GM10847 (cell line): ENCODE measurements around the gene MZF1.

Source experiments
- POLR2A ChIP-seq: IDR thresholded peaks from 2 replicates; pipeline ENCODE4 v1.6.1; 2011; ENCODE audit not compliant: insufficient read length; ENCODE audit errors: extremely low read depth

MZF1 gene

DNA sequence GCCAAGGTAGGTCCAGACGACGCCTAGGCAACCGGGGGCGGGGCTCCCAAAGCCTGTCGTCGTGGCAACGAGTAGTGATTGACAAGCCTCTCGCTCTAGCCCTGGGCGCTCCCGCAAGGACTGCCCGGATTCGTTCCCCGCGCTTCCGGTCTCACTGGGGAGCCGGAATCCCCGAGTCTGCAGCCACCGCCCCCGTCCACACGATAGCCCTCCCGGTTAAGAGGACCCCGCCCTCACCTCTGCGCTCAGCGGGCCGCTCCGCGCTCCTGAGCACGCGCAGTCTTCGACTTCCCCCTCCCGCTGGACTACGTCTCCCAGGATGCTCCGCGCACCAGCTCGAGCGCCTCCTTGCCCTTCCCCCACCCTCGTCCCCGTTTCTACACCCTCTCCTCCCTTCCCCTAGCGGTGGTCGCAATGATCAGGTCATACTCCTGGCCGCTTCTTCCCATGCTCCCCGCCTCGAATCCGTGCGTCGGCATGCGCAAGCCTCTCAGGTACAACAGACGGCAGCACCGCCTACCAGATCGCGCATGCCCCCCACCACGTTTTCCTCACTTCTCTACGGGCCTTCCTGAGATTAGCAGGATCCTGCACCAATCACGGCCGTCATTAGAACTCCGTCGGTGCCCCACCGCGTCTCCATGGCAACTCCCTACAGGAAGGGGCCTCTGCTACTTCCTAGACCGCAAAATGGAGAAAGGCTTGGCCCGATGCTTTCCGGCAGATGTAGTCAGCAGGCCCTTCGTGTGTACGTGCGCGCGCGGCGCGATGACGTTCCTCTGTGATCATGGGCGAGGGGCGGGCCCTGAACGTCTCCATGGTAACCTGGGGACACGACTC is at the start of gene MZF1:
Gene MZF1 (minus strand): TSS at position 518 of the 840 bp plus-strand sequence. CDS start 1,946 bp downstream, outside the sequence.
- peak; percentile 57 for TF ChIP-seq POLR2A

DNA sequence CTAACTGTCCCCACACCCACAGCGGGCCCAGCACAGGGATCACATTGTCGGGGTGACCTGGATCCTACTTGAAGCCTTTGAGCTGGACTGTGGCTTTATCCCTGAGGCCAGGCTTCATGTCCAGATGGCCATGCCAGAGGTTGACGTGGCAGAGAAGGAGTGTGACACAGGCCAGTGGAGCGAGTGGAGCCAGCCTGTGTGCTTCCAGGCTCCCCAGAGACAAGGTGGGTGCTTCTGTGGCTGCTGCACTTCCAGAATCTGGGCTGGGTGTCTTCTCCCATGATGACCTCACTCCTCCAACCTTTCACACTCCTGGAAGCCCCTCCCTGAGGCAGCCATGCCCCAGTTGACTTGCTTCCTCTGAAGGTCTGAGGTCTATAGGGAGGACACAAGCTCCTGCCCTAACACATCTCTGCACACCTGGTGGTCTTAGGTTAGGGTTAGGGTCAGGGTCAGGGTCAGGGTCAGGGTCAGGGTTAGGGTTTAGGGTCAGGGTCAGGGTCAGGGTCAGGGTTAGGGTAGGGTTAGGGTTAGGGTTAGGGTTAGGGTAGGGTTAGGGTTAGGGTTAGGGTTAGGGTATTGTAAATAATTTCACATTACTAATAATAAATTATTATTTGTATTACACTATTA is 13.1 kb upstream of the MZF1 start:
- TF ChIP-seq POLR2A = no peak

DNA sequence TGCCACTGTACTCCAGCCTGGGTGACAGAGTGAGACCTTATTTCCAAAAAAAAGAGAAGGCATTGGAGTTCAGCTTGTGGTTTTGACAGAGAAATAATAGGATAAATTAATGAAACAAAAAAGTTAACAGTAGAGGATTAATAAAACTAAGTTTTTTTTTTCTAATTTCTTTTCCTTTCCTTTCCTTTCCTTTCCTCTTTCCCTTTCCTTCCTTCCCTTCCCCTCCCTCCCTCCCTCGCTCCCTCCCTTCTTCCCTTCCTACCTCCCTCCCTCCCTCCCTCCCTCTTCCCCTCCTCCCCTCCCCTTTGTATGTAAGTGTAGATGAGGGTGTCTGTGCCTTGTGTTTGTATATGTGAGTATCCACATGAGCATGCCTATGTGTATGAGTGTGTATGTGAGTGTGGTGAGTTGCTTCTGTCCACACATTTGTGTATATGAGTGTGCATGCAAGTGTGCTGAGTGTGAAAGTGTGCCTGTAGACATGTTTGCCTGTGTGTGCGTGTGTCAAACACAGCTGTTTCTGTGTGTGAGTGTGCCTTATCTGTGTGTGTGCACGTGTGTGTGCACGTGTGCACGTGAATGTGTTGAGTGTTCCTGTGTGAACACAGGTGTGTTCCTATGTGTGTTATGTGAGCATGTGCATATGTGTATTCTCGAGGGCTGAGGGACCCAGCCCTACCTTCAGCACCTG is 12.5 kb upstream of the MZF1 start:
- TF ChIP-seq POLR2A = no peak

DNA sequence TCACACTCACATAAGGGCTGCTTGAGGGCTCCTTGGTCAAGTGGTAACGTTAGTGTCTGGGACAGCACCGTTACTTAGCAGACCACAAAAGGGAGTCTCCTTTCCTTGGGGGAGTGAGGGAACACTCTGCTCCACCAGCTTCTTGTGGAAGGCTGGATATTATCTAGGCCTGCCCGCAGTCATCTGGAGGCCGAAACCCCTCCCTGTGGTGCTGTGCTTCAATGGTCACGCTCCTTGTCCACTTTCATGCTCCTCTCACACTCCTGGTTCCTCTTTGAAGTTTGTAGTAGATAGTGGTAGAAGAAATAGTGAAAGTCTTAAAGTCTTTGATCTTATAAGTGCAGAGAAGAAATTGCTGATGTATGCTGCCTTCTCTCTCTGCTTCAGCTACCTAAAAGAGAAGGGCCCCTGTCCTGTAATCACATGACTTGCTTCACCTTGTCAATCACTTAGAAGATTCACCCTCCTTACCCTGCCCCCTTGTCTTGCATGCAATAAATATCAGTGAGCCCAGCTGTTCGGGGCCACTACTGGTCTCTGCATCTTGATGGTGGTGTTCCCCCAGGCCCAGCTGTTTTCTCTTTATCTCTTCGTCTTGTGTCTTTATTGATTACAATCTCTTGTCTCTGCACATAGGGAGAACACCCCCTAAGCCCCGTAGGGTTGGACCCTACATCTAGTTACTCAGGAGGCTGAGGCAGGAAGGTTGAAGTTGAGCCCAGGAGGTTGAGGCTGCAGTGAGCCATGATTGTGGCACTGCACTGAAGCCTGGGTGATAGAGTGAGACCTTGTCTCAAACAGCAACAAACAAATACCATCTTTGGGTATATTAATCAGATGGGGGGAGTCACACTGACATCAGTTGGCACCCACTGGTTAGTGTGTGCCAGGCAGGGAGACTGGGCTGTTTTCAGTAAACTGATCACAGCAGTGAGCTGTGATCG is 11.6 kb upstream of the MZF1 start:
- no peak for TF ChIP-seq POLR2A

DNA sequence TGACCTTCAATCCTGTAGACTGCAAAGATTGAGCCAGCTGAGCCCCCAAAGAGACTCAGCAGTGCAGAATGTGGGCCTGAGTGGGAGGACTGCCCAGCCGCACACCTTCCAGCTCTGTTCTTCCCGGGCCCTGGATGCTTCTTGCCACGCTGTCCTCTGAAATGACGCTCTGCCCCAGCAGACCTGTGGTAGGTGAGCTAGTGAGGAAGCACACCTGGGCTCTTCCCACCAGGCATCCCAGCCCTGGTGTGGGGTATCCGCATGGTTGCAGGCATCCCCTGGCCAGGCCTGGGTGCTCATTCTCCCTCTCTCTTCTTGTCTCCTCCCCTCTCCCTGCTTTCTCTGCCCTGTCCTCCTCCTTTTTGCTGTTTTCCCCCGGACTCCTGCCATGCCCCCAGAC is 9.8 kb upstream of the MZF1 start:
- no peak for TF ChIP-seq POLR2A

DNA sequence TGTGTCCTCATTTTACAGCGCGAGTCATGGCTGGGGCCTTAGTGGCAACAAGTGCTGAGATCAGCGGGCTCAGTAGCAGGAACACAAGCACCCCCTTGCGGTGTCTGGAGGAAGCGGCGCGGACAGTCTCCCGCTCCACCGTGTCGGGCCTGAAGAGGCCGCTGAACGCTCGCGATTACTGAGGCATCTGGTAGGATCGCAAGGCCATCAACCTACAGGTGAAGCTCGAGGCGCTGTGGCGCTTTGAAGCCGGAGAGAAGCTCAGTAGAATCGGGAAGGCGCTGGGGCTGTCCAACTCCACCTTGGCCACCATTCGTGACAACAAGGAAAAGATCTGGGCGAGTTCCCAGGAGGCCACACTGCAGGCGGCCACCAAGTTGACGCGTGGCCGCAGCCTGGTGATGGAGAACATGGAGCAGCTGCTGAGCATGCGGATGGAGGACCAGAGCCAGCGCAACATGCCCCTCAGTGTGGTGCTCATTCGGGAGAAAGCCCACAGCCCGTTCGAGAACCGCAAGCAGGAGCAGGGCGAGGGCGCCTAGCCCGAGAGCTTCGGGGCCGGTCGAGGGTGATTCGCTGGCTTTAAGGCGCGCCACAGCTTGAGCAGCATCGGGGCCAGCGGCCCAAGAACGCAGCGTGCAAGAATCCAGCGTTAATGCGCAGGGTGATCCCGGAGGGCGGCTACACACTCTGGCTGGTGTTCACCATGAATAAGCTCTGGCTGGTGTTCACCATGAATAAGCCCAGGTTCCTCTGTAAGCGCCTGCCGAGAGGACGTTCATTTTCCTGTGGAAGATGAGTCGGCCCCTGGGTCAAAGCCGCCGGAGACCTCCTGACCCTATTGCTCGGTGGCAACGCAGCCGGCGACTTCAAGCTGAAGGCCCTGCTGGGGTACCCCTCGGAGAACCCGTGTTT is 8.3 kb upstream of the MZF1 start:
- TF ChIP-seq POLR2A = no peak

DNA sequence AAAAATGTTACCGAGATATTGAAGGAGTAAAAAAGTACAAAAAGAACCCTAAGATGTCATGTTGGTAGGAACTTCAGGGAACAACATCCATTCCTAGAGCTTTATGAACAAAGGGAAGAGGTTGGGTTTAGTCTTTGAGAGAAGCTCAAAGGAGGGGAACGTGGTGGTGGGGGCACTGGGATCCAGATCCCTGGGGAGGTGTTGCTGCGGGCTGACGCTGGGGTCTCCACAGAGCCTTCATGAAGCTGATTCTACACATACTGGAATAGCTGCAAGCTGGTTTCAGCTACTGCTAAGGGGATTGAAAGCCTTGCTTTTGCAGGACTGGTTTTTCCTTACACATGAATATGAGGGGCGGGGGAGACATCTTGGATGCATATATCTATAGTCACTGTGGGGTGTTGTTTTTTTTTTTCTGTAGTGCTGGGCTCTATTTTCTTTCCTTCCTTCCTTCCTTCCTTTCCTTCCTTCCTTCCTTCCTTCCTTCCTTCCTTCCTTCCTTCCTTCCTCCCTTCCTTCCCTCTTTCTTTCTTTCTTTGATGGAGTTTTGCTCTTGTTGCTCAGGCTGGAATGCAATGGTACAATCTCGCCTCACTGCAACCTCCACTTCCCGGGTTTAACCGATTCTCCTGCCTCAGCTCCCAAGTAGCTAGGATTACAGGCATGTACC is 6.5 kb upstream of the MZF1 start:
- TF ChIP-seq POLR2A = no peak

DNA sequence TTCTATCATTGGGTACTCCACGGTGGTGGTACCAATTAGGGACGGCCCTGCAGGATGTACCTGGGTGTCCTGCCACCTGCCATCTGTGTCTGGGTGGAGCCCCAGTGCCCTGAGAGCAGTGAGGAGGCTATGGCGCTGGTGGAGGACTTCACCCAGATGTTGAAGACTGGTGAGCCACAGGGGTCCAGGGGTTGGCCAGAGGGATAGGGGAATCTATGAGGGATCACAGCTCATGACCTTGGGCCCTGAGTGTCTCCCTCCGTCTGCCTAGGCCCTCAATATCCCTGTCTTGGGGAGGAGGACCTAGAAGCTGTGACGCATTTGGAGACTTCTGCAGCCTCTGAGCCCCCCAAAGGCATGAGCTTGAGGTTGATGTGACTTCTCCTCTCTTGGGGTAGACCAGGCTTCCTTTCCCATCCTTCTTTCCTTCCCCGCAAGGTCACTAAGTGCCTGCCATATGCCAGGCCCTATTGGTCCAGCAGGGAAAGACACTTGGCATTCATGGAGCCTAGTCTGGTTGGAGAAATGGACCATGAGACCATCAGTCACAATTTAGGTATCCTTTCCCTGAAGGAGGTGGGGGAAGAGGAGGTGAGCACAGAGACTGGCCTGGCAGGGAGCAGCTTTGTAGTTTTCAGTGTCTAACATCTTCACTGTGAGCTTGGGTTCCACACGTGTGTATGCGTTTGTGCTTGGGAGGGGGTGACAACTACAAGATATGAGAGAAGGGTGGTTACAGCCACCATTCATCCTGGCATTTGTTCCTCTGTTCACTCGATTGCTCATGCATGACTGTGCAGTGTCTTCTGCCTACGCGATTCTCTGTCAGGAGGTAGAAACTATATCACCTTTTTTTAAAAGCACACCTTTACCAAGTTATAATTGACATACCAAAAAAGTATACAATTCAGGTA is 5.1 kb upstream of the MZF1 start:
- TF ChIP-seq POLR2A = no peak

DNA sequence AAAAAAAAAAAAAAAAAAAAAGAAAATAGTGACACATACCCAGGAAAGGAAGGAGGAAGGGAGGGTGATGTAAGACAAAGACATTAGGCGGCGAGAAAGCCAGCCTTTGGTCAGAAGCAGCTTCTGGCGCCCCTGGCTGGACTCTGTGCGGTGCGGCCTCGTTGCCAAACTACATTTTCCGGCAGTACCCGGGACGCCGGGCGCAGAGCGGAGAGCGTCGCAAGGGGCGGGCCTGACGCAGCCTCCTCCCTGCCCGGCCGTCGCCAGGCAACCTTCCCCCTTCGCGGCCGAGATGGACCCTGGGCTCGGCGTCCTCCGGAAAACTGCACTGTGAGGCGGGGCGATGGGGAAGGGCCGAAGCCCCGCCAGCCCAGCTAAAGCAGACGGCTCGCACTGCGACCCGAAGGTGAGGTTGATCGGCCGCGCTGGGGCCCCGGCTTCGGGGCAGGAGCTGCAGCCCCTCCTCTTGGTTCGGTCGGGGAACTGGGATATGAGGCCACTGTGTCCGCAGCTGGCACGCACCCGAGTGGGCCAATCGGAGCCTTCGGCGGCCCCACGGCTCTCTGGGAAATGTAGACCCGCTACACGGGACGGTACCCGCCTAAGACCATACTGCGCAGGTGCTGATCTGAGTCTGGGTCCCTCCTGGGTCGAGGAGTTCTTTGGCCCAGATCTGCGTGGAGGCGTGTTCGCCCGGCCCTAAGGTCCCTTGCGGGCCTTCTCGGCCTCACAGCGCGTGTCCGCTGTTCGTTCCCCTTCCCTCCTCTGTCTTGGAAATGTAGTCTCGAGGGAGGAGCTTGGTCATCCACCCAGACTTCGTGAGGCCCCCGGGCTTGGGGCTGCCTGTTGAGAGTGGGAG is 2.3 kb upstream of the MZF1 start:
- peak; percentile 66 for TF ChIP-seq POLR2A

DNA sequence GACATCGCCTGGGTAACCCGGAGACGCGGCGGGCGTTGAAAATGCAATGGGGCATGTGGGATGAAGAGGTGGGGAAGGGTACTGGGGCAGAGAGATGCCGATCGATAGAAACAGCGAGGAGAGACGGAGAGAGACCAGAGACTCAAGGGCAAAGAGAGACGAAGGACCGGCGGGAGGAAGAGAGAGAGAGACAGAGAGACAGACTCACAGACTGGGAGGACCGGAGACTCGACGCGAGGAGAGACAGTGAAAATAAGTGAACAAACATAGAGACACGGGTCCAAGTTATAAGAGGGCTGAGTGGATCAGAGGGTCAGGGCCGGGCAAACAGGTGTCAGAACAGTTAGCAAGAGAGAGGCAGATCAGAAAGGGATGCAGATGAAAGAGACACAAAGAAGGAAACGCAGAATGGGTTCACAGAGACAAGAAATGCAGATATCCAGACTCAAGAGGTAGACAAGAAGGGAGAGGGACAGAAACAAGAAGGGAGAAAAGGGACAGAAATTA is 576 bp upstream of the MZF1 start:
- TF ChIP-seq POLR2A = no peak
